COLO829 (cell line): ENCODE measurements around the gene SCLY.

Experiments
- DNase-seq: peaks from one replicate; pipeline ENCODE4 v3.0.0; 2012; ENCODE audit warnings: low spot score

Gene SCLY

GRCh38 chr2:238069877-238070276 is 9.1 kb downstream of the SCLY start:
- no peak for DNase-seq

- DNase-seq: no peak
These were observed 14.6 kb downstream of the SCLY start for GRCh38 chr2:238075397-238075796.

GRCh38 chr2:238077292-238077691 is 16.5 kb downstream of the SCLY start:
- DNase-seq: no peak

GRCh38 chr2:238079874-238080327 is 19.1 kb downstream of the SCLY start:
- DNase-seq: no peak

GRCh38 chr2:238080518-238080917 is 19.7 kb downstream of the SCLY start:
- DNase-seq: no peak

GRCh38 chr2:238081150-238081549 is 20.3 kb downstream of the SCLY start:
- no peak for DNase-seq

GRCh38 chr2:238081561-238081960 is 20.8 kb downstream of the SCLY start:
- DNase-seq: no peak

- no peak for DNase-seq
These were observed 21.4 kb downstream of the SCLY start for GRCh38 chr2:238082151-238082550.

GRCh38 chr2:238082827-238083226 is 22.0 kb downstream of the SCLY start:
- no peak for DNase-seq

- no peak for DNase-seq
These were observed 23.1 kb downstream of the SCLY start for GRCh38 chr2:238083919-238084318.

- DNase-seq: no peak
These were observed 24.0 kb downstream of the SCLY start for GRCh38 chr2:238084761-238085160.

GRCh38 chr2:238085899-238086298 is 25.1 kb downstream of the SCLY start:
- no peak for DNase-seq

GRCh38 chr2:238087211-238087610 is 26.4 kb downstream of the SCLY start:
- no peak for DNase-seq

GRCh38 chr2:238090887-238091286 is 30.1 kb downstream of the SCLY start:
- no peak for DNase-seq

- no peak for DNase-seq
These were observed 30.7 kb downstream of the SCLY start for GRCh38 chr2:238091436-238092060.

GRCh38 chr2:238092486-238093035 is 31.8 kb downstream of the SCLY start:
- no peak for DNase-seq

- DNase-seq: no peak
These were observed 32.7 kb downstream of the SCLY start for GRCh38 chr2:238093181-238094140.

GRCh38 chr2:238094438-238095022 is 33.7 kb downstream of the SCLY start:
- DNase-seq: no peak

GRCh38 chr2:238095143-238095542 is 34.3 kb downstream of the SCLY start:
- no peak for DNase-seq

- no peak for DNase-seq
These were observed 35.7 kb downstream of the SCLY start for GRCh38 chr2:238096311-238097011.

GRCh38 chr2:238097201-238097987 is 36.6 kb downstream of the SCLY start:
- no peak for DNase-seq
